HL-60 (cell line): ENCODE results near the gene PANK2.

Source experiments
- CTCF ChIP-seq: IDR thresholded peaks from one replicate; pipeline ENCODE4 v1.5.1; 2011; ENCODE audit warnings: low read length, control low read depth, inconsistent platforms; ENCODE audit not compliant: insufficient read depth
- GABPA ChIP-seq: IDR thresholded peaks from 2 replicates; pipeline ENCODE4 v1.6.1; 2012; ENCODE audit warnings: low read depth
- POLR2AphosphoS5 ChIP-seq: IDR thresholded peaks from 2 replicates; pipeline ENCODE4 v1.6.1; 2012; ENCODE audit warnings: low read depth
- SPI1 ChIP-seq: IDR thresholded peaks from 2 replicates; pipeline ENCODE4 v1.6.1; 2012; ENCODE audit warnings: low read depth, mild to moderate bottlenecking, borderline replicate concordance
- TF ChIP-seq, protein P1 (sequence below): IDR thresholded peaks from 2 replicates; pipeline ENCODE4 v1.6.1; 2012; ENCODE audit warnings: low read depth; ENCODE audit not compliant: insufficient replicate concordance

DNA sequence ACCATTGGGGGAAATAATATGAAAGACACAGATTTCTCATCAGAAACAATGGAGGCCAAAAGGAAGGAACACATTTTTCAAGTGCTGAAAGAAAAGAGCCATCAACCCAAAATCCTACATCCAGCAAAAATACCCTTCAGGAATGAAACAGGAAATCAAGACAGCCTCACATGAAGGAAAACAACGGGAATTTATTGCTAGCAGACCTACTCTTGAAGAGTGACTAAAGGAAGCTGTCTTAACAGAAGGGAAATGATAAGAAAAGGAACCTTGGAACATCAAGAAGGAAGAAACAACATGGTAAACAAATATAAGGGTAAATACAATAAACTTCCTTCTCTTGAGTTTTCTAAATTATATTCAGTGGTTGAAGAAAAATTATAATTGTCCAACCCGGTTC lies 82.0 kb downstream of the PANK2 start:
- TF ChIP-seq GABPA (no peak), POLR2AphosphoS5 (no peak), CTCF (no peak), SPI1 (no peak)
- TF ChIP-seq, protein P1, sequence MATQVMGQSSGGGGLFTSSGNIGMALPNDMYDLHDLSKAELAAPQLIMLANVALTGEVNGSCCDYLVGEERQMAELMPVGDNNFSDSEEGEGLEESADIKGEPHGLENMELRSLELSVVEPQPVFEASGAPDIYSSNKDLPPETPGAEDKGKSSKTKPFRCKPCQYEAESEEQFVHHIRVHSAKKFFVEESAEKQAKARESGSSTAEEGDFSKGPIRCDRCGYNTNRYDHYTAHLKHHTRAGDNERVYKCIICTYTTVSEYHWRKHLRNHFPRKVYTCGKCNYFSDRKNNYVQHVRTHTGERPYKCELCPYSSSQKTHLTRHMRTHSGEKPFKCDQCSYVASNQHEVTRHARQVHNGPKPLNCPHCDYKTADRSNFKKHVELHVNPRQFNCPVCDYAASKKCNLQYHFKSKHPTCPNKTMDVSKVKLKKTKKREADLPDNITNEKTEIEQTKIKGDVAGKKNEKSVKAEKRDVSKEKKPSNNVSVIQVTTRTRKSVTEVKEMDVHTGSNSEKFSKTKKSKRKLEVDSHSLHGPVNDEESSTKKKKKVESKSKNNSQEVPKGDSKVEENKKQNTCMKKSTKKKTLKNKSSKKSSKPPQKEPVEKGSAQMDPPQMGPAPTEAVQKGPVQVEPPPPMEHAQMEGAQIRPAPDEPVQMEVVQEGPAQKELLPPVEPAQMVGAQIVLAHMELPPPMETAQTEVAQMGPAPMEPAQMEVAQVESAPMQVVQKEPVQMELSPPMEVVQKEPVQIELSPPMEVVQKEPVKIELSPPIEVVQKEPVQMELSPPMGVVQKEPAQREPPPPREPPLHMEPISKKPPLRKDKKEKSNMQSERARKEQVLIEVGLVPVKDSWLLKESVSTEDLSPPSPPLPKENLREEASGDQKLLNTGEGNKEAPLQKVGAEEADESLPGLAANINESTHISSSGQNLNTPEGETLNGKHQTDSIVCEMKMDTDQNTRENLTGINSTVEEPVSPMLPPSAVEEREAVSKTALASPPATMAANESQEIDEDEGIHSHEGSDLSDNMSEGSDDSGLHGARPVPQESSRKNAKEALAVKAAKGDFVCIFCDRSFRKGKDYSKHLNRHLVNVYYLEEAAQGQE, result no peak
